GM21526 (cell line): ENCODE data around the gene HAND1.

Experiments used
- ATAC-seq: cut with Tn5 transposase; IDR thresholded peaks from one replicate; pipeline ENCODE4 v1.9.1; 2021; ENCODE audit warnings: moderate library complexity; ENCODE audit not compliant: unreplicated experiment, low FRiP score

Gene HAND1

GRCh38 chr5:154464438-154464837, 13.6 kb downstream of the HAND1 start:
- no peak for ATAC-seq

DNA sequence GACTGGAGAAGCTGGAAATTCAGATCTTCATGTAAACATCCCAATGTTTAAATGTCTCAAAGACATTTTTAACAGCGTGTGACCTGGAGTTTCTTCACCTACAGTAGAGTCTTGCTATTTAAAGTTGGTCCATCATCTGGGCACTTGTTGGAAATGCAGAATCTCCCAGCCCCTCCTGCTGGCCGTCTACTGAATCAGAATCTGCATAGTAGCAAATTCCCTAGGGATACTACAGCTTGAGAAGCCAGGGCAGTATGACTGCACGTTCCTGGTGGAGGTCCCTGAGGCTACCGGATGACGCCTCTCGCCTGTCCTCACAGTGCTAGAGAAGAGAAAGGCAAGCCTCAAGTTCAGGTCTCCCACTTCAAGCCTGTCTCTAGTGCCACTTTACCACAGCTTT, 16.5 kb downstream of the HAND1 start:
- no peak for ATAC-seq

DNA sequence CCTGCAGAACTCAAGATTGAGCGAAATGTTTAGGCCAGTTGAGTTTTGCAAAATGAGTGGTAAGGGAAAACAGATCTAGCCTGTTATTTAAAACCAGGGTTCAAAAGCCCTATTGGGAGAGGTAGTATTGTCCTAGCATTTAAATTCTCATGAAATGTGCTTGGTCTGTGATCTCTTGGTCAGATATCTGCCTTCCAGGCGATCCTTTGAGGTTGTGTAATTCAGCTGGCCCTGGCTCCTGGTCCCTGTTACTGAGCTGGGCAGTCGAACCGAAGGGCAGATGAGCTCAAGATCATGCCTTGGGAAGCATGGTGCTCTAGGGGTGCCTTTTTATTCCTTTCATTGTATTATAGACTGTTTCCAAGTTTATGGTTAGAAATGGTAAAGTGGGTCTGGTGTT, 17.9 kb downstream of the HAND1 start:
- ATAC-seq: no peak

- no peak for ATAC-seq
Measured at GRCh38 chr5:154459015-154459414, 19.0 kb downstream of the HAND1 start.

- no peak for ATAC-seq
Measured at GRCh38 chr5:154456540-154456939, 21.5 kb downstream of the HAND1 start.

- no peak for ATAC-seq
Measured at GRCh38 chr5:154455585-154455984, 22.4 kb downstream of the HAND1 start.

- no peak for ATAC-seq
Measured at GRCh38 chr5:154451957-154452356, 26.1 kb downstream of the HAND1 start.

- no peak for ATAC-seq
Measured at GRCh38 chr5:154449786-154450185, 28.2 kb downstream of the HAND1 start.

GRCh38 chr5:154447089-154447725, 30.8 kb downstream of the HAND1 start:
- ATAC-seq: no peak

DNA sequence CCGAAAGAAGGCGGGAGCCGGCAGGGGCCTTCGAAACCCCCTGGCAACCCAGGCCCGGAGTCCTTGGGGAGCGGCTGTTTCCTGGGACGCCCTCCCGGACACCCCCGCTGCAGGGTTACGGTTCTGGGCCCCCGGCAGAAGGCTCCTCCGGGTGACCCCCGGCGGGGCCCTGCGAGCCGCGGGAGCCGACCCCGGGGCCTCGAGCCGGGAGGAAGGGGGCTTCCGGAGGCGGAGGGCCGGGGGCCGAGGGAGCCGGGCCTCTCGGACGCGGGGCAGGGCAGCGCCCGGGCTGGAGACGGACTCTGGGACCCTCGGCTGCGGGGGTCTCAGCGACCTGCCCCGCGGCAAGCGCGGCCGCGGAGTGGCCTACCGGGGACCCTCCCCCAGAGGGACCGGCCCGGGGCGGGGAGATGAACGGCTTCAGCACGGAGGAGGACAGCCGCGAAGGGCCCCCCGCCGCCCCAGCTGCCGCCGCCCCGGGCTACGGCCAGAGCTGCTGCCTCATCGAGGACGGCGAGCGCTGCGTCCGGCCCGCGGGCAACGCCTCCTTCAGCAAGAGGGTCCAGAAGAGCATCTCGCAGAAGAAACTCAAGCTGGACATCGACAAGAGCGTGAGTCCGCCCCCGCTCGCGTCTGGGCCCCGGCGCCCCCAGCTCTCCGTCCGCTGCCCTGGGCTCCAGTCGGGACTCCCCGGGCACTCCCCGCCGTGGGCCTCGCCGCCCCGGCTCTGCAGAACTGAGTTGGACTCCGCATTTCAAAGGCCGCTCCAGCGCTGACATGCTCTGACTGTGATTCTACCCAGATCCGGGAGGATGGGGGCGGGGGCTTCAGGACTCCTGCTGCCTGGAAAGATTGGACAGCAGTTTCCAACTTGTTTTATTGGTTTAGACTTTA, 31.6 kb downstream of the HAND1 start:
- ATAC-seq: peak; percentile 17

- ATAC-seq: peak; percentile 93
Measured at GRCh38 chr5:154445422-154446194, 32.4 kb downstream of the HAND1 start, which contains the start of gene SAP30L. Gene SAP30L (plus strand): TSS chr5:154445997. CDS start chr5:154446605, 608 bp downstream.

DNA sequence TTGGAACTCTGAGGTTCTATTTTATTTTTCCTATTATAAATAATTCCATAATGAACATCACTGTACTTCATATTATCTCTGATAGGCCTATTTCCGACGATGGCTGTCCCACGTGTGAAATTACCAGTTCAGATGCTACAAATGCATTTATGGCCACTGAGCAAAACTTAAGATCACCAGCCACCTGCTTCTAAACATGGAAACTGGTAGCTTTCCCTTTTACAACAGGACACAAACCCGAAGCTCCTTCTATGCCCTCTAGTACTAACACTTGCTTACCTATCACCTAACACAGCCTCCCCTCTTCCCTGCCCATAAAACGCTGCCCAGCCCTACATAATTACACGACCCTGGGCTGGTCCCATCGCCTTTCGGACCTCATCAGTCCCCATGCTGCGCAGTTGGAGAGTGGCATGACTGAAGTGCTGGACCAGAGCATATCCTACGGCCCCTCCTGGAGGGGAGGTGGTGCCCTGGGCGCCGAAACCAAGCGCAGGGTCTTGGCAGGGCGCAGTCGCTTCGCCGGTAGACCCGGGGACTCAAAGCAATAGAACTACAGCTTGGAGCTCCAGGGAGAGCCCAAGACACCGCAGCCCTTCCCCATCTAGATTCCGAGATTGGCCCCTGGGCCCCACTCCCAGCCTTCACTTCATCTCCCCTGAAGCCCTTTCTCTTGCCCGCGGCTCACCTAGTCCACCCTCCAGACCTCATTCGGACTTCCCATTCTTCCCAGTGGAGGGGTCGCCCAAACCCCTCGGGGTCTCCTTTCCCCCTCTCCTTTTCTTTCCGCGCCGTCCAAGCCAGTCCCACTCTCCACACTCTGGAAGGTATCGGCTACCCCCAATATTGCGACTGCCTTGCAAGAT, 33.2 kb downstream of the HAND1 start:
- ATAC-seq: no peak

DNA sequence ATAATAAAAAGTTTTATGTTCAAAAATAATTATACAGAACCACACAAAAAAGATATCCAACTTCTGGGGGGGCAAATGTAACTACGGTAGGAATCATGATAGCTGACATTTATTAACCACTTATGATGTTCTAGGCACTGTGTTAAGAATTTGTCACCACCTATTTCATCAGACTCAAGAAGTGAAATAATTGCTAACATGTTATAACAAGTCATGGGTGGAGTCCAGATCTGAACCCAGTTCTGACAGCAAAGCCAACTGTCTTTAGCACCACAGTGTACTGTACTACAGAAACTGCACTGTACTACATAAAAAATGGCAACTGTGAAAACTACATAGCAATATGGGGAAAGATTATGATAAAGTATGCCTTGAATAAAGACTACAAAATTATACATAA, 35.2 kb downstream of the HAND1 start:
- ATAC-seq: no peak

GRCh38 chr5:154440540-154440939, 37.5 kb downstream of the HAND1 start:
- no peak for ATAC-seq

DNA sequence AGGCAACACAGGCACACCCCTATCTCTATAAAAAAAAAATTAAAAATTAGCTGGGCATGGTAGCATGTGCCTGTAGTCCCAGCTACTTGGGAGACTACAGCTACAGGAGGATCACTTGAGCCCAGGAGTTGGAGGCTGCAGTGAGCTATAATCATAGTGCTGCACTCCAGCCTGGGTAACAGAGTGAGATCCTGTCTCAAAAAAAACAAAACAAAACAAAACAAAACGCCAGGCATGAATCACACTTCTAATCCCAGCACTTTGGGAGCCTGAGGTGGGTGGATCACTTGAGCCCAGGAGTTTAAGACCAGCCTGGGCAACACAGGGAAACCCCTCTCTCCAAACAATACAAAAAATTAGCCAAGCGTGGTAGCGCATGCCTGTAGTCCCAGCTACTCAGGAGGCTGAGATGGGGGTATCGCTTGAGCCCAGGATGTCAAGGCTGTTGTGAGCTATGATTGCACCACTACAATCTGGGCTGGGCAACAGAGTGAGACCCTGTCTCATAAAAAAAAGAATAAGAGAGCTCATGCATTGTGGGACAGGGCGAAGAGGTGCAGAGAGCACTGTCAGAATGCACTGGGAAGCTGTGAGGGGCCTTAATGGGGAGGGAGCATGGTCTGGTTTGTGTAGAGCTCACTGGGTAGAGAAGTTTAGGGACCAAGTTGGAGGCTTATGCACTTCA, 40.6 kb downstream of the HAND1 start:
- no peak for ATAC-seq

DNA sequence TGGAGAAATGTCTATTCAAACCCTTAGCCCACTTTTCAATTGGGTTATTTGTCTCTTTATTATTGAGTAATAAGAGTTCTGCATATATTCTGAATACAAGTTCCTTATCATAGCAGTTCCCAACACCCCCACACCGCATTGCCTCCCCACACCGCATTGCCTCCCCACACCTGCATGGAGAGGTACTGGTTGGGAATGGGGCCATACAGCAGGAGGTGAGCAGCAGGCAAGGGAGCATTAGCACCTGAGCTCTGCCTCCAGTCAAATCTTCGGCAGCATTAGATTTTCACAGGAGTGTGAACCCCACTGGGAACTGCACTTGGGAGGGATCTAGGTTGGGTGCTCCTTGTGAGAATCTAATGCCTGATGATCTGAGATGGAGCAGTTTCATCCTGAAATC, 42.8 kb downstream of the HAND1 start:
- no peak for ATAC-seq

GRCh38 chr5:154430961-154431630, 46.9 kb downstream of the HAND1 start:
- no peak for ATAC-seq

DNA sequence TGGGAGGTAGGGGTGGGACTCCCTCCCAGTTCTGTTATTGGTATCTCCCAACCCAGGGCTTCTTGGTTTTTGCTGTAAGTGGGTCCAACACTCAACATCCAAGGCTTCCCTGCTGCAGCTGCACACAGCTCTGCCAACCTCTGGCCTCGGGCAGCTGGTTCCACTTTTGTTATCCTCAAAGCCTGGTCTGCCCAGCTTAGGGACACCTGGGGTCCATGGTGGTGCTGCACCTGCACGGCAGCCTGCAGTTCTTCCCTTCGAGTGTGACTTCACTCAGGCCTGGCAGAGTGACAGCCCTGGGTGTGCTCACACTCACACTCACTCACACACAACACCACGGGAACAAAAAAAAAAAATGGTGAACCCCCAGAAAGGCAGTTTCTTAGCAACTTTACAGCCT, 47.6 kb downstream of the HAND1 start:
- ATAC-seq: no peak

DNA sequence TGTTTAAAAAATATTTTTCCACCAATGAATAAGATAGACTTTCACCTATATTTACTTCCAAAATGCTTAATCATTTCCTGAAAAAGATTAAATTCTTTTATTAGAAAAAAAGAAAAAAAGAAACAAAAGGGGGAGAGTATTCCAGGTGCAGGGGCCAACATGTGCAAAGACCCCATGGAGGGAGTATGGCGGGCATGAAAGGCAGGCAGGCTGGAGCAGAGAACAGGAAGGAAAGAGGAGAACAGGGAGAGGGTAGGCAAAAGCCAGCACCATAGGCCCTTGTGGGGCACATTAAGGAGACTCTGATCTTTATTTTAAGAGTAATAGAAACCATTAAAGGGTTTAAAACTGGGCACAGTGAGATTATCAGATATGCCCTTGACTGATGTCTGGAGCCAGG, 48.7 kb downstream of the HAND1 start:
- ATAC-seq: no peak
